ENCODE data around the gene CHMP5. TPM values are rescaled to one million over a fixed set of nuclear protein-coding genes. Genes with fewer than 3 reads are reported as not detected.

CHMP5 gene
- total and polyA plus RNA-seq, 10 of the 15 experiments (the other 5 are each of a cell fraction or from before 2014, with no cell fraction given): 40.3 to 179 (median 78.6) TPM

DNA sequence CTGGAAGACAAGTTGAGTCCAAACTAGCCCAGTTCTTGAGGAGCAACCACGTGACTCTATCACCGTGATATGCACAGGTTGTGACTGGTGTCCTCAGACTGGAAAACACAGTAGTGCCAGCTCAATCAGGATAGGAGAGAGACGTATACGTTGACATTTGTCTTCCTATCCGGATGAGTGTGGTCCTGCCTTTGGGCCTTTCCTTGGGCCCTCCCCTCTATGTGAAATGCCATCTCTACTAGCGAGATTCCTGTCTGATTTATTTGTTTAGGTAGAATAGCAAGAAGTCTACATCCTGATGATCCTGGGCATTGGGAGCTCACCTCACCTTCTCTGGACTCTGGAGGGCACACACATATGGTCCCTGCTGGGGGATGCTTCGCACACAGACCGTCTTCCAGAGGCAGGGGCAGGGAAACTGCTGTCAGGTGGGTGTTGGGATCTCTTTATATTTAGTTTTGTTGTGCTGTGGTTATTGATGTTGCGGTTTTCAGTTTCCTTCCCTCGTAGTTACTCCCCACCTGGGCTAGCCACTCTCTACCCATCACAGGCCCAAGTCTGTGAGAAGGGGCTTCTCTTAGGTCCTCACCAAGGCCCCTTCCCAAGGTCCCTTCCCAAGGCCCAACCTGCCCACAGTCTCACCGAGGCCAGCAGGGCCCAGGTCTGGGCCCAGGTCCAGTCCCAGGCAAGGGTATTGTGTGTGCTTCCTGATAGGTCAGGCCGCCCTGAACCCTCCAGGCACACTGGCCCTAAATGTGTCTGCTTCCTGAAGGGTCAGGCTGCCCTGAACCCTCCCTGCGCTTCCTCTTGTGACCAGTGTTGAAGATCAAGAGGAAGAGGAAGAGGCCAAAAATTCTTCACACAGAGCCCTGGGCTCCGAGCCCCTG lies 43.9 kb upstream of the CHMP5 start:
- CTCF ChIA-PET: no interaction called here
- H3K4me3 ChIP-seq: no peak overlapping the region; the same call in 1 of the 2 replicates
- no peak overlapping the region; the same call in 1 of the 2 replicates for H3K9ac ChIP-seq (ENCODE audit: control insufficient read depth, insufficient read depth, low read length)
- H3K9me3 ChIP-seq (replicated peaks; ENCODE audit: control insufficient read depth, insufficient read depth, low read length): no peaks in the 10 kb centered on the region
- no peak overlapping the region for H3K27ac ChIP-seq (ENCODE audit: control insufficient read depth, insufficient read depth)
- no peaks in the 10 kb centered on the region for H4K20me1 ChIP-seq (ENCODE audit: control insufficient read depth, insufficient read depth)
- POLR2A ChIA-PET: interaction anchor here (0.8 kb wide), 1 partner anchor 18 kb away, joined by 3 read pairs; no protein-coding TSS in a partner anchor
- H2AFZ ChIP-seq (ENCODE audit: control insufficient read depth, low read depth, low read length): peak overlapping the region; percentile 20
- H3K36me3 ChIP-seq (ENCODE audit: control insufficient read depth in 2 of 2, insufficient read depth in 2 of 2, low read length in 1 of 2): no peaks in the 10 kb centered on the region
- WGBS (ENCODE audit: insufficient coverage, insufficient replicate concordance, low lambda C conversion rate, missing lambda C conversion rate): 78% methylated on average over 14 of the region's 14 CpGs
- SMC1A ChIA-PET (ENCODE audit: uncharacterized antibody, unreplicated experiment): interaction anchor here (0.5 to 1.2 kb wide), 2 partner anchors 18 to 69 kb away, joined by 3 read pairs; no protein-coding TSS in a partner anchor
- intact Hi-C loops (cut with micrococcal nuclease; ENCODE audit: unreplicated experiment): no loop called here
- ATAC-seq: peak; percentile 45
- H3K27me3 ChIP-seq (replicated peaks in 1 of 2; ENCODE audit: control insufficient read depth in 2 of 2, insufficient read depth in 2 of 2, low read length in 1 of 2): no peaks in the 10 kb centered on the region
- no peaks in the 10 kb centered on the region for H3K79me2 ChIP-seq (ENCODE audit: control insufficient read depth, insufficient read depth, low read length)
- FAIRE-seq: no peak
- in situ Hi-C loops (cut with MboI): loop anchor here (5.0 kb wide), 1 partner anchor 139 kb away; no protein-coding TSS in a partner anchor
- BruUV-seq (replicated peaks): no TSS peak
- RAD21 ChIA-PET (ENCODE audit: unreplicated experiment): interaction anchor here (0.6 kb wide), 1 partner anchor 100 kb away, joined by 3 read pairs; no protein-coding TSS in a partner anchor
- peaks cover 24% of the 10 kb centered on the region for H3K4me1 ChIP-seq (ENCODE audit: control insufficient read depth, insufficient read depth, low read length)
- no peak for DNase-seq (ENCODE audit: low read depth, low spot score)
- peak overlapping the region; percentile 56 for H3K4me2 ChIP-seq (ENCODE audit: control insufficient read depth, insufficient read depth)
- no peak for TF ChIP-seq SMC3 (IDR thresholded peaks at IDR 0.05; ENCODE audit: borderline replicate concordance, low read length)
- no peak for TF ChIP-seq CHD4 (IDR thresholded peaks at IDR 0.05)
- peak; percentile 53; the same call in 1 of the 2 replicates for TF ChIP-seq SPI1 (IDR thresholded peaks at IDR 0.05; ENCODE audit: borderline replicate concordance, insufficient read depth, low read depth, low read length)
- no peak for TF ChIP-seq TAF1 (IDR thresholded peaks at IDR 0.05; ENCODE audit: borderline replicate concordance, low read depth, low read length)
- TF ChIP-seq, protein P1, sequence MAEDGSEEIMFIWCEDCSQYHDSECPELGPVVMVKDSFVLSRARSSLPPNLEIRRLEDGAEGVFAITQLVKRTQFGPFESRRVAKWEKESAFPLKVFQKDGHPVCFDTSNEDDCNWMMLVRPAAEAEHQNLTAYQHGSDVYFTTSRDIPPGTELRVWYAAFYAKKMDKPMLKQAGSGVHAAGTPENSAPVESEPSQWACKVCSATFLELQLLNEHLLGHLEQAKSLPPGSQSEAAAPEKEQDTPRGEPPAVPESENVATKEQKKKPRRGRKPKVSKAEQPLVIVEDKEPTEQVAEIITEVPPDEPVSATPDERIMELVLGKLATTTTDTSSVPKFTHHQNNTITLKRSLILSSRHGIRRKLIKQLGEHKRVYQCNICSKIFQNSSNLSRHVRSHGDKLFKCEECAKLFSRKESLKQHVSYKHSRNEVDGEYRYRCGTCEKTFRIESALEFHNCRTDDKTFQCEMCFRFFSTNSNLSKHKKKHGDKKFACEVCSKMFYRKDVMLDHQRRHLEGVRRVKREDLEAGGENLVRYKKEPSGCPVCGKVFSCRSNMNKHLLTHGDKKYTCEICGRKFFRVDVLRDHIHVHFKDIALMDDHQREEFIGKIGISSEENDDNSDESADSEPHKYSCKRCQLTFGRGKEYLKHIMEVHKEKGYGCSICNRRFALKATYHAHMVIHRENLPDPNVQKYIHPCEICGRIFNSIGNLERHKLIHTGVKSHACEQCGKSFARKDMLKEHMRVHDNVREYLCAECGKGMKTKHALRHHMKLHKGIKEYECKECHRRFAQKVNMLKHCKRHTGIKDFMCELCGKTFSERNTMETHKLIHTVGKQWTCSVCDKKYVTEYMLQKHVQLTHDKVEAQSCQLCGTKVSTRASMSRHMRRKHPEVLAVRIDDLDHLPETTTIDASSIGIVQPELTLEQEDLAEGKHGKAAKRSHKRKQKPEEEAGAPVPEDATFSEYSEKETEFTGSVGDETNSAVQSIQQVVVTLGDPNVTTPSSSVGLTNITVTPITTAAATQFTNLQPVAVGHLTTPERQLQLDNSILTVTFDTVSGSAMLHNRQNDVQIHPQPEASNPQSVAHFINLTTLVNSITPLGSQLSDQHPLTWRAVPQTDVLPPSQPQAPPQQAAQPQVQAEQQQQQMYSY (CRISPR knock-in tag; IDR thresholded peaks at IDR 0.05): no peak
- 0 out of 2 replicates have a peak, but pooled peaks have one; percentile 20 for TF ChIP-seq EED (IDR thresholded peaks at IDR 0.05; ENCODE audit: low read depth)
- TF ChIP-seq RUNX3 (IDR thresholded peaks at IDR 0.05; ENCODE audit: low read length): peak; percentile 83
- TF ChIP-seq ZNF24 (IDR thresholded peaks at IDR 0.05): no peak
- TF ChIP-seq BACH1 (IDR thresholded peaks at IDR 0.05; ENCODE audit: borderline replicate concordance): no peak
- TF ChIP-seq, protein P2, sequence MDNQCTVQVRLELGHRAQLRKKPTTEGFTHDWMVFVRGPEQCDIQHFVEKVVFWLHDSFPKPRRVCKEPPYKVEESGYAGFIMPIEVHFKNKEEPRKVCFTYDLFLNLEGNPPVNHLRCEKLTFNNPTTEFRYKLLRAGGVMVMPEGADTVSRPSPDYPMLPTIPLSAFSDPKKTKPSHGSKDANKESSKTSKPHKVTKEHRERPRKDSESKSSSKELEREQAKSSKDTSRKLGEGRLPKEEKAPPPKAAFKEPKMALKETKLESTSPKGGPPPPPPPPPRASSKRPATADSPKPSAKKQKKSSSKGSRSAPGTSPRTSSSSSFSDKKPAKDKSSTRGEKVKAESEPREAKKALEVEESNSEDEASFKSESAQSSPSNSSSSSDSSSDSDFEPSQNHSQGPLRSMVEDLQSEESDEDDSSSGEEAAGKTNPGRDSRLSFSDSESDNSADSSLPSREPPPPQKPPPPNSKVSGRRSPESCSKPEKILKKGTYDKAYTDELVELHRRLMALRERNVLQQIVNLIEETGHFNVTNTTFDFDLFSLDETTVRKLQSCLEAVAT (IDR thresholded peaks at IDR 0.05): no peak
- TF ChIP-seq, protein P3, sequence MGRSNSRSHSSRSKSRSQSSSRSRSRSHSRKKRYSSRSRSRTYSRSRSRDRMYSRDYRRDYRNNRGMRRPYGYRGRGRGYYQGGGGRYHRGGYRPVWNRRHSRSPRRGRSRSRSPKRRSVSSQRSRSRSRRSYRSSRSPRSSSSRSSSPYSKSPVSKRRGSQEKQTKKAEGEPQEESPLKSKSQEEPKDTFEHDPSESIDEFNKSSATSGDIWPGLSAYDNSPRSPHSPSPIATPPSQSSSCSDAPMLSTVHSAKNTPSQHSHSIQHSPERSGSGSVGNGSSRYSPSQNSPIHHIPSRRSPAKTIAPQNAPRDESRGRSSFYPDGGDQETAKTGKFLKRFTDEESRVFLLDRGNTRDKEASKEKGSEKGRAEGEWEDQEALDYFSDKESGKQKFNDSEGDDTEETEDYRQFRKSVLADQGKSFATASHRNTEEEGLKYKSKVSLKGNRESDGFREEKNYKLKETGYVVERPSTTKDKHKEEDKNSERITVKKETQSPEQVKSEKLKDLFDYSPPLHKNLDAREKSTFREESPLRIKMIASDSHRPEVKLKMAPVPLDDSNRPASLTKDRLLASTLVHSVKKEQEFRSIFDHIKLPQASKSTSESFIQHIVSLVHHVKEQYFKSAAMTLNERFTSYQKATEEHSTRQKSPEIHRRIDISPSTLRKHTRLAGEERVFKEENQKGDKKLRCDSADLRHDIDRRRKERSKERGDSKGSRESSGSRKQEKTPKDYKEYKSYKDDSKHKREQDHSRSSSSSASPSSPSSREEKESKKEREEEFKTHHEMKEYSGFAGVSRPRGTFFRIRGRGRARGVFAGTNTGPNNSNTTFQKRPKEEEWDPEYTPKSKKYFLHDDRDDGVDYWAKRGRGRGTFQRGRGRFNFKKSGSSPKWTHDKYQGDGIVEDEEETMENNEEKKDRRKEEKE (IDR thresholded peaks at IDR 0.05): no peak
- TF ChIP-seq MEF2A (IDR thresholded peaks at IDR 0.05; ENCODE audit: insufficient read depth, low read depth, low read length): no peak
- no peak for TF ChIP-seq KLF5 (IDR thresholded peaks at IDR 0.05; ENCODE audit: partially characterized antibody)
- no peak for TF ChIP-seq NR2C2 (IDR thresholded peaks at IDR 0.05; ENCODE audit: borderline replicate concordance, control insufficient read depth, insufficient read length, low read depth)
- TF ChIP-seq ZNF384 (IDR thresholded peaks at IDR 0.05; ENCODE audit: borderline replicate concordance, low read depth, low read length): no peak
